NCI-H1694 (cell line): ENCODE data around the gene WDR26.
"Not testable (repeated sequence)": the region's sequence is repeated elsewhere in the genome, so short reads cannot be mapped to it uniquely, and the experiment has no call there.

Experiments
- DNase-seq: peaks from one replicate; lab custom pipeline; 2025; lab: John Stamatoyannopoulos, UW

Gene WDR26

GRCh38 chr1:224349716-224350115 lies 84.9 kb downstream of the WDR26 start:
- DNase-seq, result not testable (repeated sequence)

GRCh38 chr1:224348137-224348536 lies 86.5 kb downstream of the WDR26 start:
- no peak for DNase-seq

GRCh38 chr1:224343679-224344078 lies 90.9 kb downstream of the WDR26 start:
- DNase-seq, result no peak

GRCh38 chr1:224340453-224341384 lies 93.9 kb downstream of the WDR26 start:
- not testable (repeated sequence) for DNase-seq

- DNase-seq, result no peak
These were observed 95.1 kb downstream of the WDR26 start for GRCh38 chr1:224339442-224340033.

GRCh38 chr1:224338150-224338838 lies 96.3 kb downstream of the WDR26 start:
- no peak for DNase-seq
